Measurements from ENCODE around the gene CLIC1. TPM values are rescaled to one million over a fixed set of nuclear protein-coding genes. Genes with fewer than 3 reads are reported as not detected.
A peak's percentile ranks its signal among the peaks of the same experiment; 100 is the strongest.

The CLIC1 gene
- total and polyA plus RNA-seq, 10 donors: 296 to 447 (median 347) TPM

DNA sequence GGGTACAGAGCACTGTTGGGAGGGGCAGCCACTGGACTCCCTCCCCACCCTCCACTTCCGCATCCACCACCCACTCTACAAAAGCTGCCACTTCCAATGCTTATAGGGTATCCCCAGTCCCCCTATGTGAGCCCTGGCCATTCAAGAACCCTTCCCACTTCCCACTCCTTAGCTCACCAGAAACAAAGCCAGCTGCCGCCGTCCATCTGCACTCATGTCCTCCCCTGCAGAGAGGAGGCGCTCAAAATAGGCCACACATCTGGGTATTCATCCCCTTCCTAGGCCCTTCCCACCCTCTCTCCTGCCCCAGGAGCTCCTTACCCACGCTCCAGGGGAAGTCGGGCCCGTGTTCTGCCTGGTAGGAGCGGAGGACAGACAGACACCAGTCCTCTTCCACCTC lies 49.0 kb downstream of the CLIC1 start:
- TF ChIP-seq, protein P1, sequence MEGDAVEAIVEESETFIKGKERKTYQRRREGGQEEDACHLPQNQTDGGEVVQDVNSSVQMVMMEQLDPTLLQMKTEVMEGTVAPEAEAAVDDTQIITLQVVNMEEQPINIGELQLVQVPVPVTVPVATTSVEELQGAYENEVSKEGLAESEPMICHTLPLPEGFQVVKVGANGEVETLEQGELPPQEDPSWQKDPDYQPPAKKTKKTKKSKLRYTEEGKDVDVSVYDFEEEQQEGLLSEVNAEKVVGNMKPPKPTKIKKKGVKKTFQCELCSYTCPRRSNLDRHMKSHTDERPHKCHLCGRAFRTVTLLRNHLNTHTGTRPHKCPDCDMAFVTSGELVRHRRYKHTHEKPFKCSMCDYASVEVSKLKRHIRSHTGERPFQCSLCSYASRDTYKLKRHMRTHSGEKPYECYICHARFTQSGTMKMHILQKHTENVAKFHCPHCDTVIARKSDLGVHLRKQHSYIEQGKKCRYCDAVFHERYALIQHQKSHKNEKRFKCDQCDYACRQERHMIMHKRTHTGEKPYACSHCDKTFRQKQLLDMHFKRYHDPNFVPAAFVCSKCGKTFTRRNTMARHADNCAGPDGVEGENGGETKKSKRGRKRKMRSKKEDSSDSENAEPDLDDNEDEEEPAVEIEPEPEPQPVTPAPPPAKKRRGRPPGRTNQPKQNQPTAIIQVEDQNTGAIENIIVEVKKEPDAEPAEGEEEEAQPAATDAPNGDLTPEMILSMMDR (IDR thresholded peaks at IDR 0.05 in 8 of 11, conservative IDR thresholded peaks at IDR 0.05 in 3 of 11): no peak
- TF ChIP-seq POLR2A (IDR thresholded peaks at IDR 0.05): no peak
- TF ChIP-seq POLR2AphosphoS5 (IDR thresholded peaks at IDR 0.05): peak in 2 of 3 donors; percentile 1 to 15
- no peak overlapping the region for H3K4me3 ChIP-seq
- H3K27ac ChIP-seq: peak overlapping the region in 1 of 8 donors; percentile 3
- H3K9me3 ChIP-seq: no peaks in the 10 kb centered on the region
- no peak for DNase-seq
- H3K36me3 ChIP-seq: peaks cover 0 to 86% (median 72%) of the 10 kb centered on the region in 6 donors
- WGBS, 5 donors: 86 to 94% (median 92%) methylated on average over 8 of the region's 8 CpGs
- intact Hi-C loops (cut with DNase I; ENCODE audit: low total_unique reads): no loop called here
- H3K27me3 ChIP-seq (replicated peaks in 1 of 7): no peaks in the 10 kb centered on the region
- peaks cover 0 to 29% (median 15%) of the 10 kb centered on the region in 6 donors for H3K4me1 ChIP-seq

DNA sequence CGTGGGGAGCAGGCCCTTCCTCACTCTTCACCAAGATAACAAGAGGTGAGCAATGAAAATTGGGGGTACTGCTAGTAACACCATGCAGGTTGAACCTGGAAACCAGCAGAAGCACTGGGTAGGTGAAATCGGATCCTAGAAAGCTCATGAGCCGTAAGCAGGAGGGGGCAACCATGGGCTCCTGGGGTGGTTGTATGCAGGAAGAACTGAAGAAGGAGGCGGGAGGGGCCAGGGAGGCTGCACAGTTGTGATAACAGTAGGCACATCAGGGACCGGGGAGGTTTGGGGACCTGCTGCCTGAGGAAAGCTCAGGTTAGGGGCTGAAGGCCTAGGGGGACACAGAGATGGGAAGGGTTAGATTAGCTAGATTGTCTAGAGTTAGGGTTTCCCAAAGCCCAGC lies 49.8 kb downstream of the CLIC1 start:
- H3K36me3 ChIP-seq: peaks cover 0 to 78% (median 63%) of the 10 kb centered on the region in 6 donors
- no peak overlapping the region for H3K4me3 ChIP-seq
- DNase-seq: no peak
- intact Hi-C loops (cut with DNase I; ENCODE audit: low total_unique reads): no loop called here
- no peak overlapping the region for H3K27ac ChIP-seq
- no peaks in the 10 kb centered on the region for H3K27me3 ChIP-seq (replicated peaks in 1 of 7)
- WGBS, 5 donors: 81 to 88% (median 85%) methylated on average over 5 of the region's 5 CpGs
- H3K4me1 ChIP-seq: peaks cover 0 to 38% (median 21%) of the 10 kb centered on the region in 6 donors
- TF ChIP-seq, protein P1 (IDR thresholded peaks at IDR 0.05 in 8 of 11, conservative IDR thresholded peaks at IDR 0.05 in 3 of 11): no peak
- TF ChIP-seq POLR2A (IDR thresholded peaks at IDR 0.05) (no peak), POLR2AphosphoS5 (IDR thresholded peaks at IDR 0.05) (no peak)
- H3K9me3 ChIP-seq: no peaks in the 10 kb centered on the region

DNA sequence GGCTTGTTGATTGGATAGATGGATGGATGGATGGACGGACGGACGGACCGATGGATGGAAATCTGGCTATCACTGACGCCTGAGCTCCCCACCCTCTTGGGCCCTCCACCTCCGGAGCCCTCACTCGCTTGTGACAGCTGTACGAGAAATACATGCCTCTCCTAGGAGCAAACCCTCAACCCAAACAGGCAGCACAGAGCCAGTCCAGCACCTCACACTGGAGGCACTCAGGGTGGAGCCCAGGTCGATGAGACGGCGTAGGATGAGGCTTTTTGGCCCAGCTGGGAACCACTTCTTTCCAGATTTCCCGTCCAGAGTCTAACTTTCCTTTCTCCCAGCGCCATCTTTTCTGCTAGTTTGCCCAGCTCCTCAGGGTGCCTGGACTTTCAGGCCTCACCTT lies 52.7 kb downstream of the CLIC1 start:
- no peaks in the 10 kb centered on the region for H3K27me3 ChIP-seq (replicated peaks in 1 of 7)
- peak overlapping the region in 2 of 8 donors; percentile 23 to 59 for H3K27ac ChIP-seq
- peak overlapping the region in 2 of 8 donors; percentile 19 to 23 for H3K4me3 ChIP-seq
- intact Hi-C loops (cut with DNase I; ENCODE audit: low total_unique reads): no loop called here
- H3K9me3 ChIP-seq: no peaks in the 10 kb centered on the region
- H3K36me3 ChIP-seq: peaks cover 0 to 49% (median 35%) of the 10 kb centered on the region in 6 donors
- no peak for TF ChIP-seq POLR2A (IDR thresholded peaks at IDR 0.05)
- TF ChIP-seq, protein P1 (IDR thresholded peaks at IDR 0.05 in 8 of 11, conservative IDR thresholded peaks at IDR 0.05 in 3 of 11): no peak
- TF ChIP-seq POLR2AphosphoS5 (IDR thresholded peaks at IDR 0.05): no peak
- DNase-seq: no peak
- H3K4me1 ChIP-seq: peaks cover 7 to 41% (median 29%) of the 10 kb centered on the region in 6 donors
- 84 to 90% (median 88%) methylated on average over 13 of the region's 13 CpGs for WGBS, 5 donors

DNA sequence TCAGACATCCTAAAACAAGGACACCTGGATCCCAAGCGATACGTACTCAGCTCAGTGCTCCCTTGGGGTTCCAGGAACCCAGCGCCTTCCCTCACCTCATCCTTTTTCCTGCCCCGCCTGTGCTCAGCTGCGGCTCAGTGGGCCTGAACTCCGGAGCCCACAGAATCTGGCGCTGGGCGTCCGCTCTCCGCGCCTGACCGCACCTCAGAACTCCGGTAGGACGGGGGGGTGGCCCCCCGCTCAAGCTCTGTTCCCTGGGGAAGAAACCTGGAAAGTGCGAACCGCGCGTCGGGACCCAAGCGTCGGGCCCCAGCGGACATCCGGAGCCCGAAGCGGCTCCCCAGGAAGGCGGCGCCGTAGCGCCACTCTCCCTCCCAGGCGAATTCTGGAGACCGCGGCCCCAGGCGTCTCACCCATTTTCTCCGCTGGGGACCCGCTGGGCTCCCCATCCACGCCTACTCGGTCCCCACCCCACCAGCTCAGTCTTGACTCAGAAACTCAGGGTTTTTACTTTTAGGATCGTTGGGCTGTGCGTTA lies 55.1 kb downstream of the CLIC1 start:
- intact Hi-C loops (cut with DNase I; ENCODE audit: low total_unique reads): no loop called here
- H3K9me3 ChIP-seq: no peaks in the 10 kb centered on the region

More for the DNA sequence above, 55.1 kb downstream of the CLIC1 start:
- WGBS, 5 donors: 0 to 2% (median 1%) methylated on average over 19 to 40 of the region's 40 CpGs
- peak overlapping the region; percentile 40 to 70 (median 48) for H3K4me3 ChIP-seq
- peaks cover 7 to 47% (median 29%) of the 10 kb centered on the region in 6 donors for H3K4me1 ChIP-seq
- H3K27me3 ChIP-seq (replicated peaks in 1 of 7): no peaks in the 10 kb centered on the region
- no peak for TF ChIP-seq POLR2A (IDR thresholded peaks at IDR 0.05)
- peak in 2 of 3 donors; percentile 69 to 74 for TF ChIP-seq POLR2AphosphoS5 (IDR thresholded peaks at IDR 0.05)
- TF ChIP-seq, protein P1 (IDR thresholded peaks at IDR 0.05 in 8 of 11, conservative IDR thresholded peaks at IDR 0.05 in 3 of 11): peak in 1 of 11 experiments; percentile 7
- peaks cover 0 to 25% (median 12%) of the 10 kb centered on the region in 6 donors for H3K36me3 ChIP-seq
- H3K27ac ChIP-seq: peak overlapping the region in 7 of 8 donors; percentile 56 to 80 (median 69)
- DNase-seq: peak; percentile 85
